KMS-11 (cell line): ENCODE data around the gene MLLT10.

ENCODE experiments used
- H2AFZ ChIP-seq: fragments of 200-600 bp; sonication (generic); 2 replicates; pipeline ENCODE4 v1.6.1; 2016; ENCODE audit warnings: antibody characterized with exemption, mixed run types, low read depth
- H3K27ac ChIP-seq: fragments of 200-600 bp; sonication (generic); 2 replicates; pipeline ENCODE4 v1.6.1; 2016; ENCODE audit warnings: mild to moderate bottlenecking, mixed run types
- H3K27me3 ChIP-seq: fragments of 200-600 bp; sonication (generic); 2 replicates; pipeline ENCODE4 v1.6.1; 2017; ENCODE audit warnings: mild to moderate bottlenecking, low read depth, mixed run types, moderate library complexity; ENCODE audit not compliant: insufficient read depth
- H3K36me3 ChIP-seq: fragments of 200-600 bp; sonication (generic); 2 replicates; pipeline ENCODE4 v1.6.1; 2017; ENCODE audit warnings: mild to moderate bottlenecking, mixed run types; ENCODE audit not compliant: insufficient read depth
- H3K4me1 ChIP-seq: fragments of 200-600 bp; sonication (generic); 2 replicates; pipeline ENCODE4 v1.6.1; 2016; ENCODE audit warnings: mild to moderate bottlenecking, low read depth, mixed run types; ENCODE audit not compliant: poor library complexity, severe bottlenecking
- H3K4me2 ChIP-seq: fragments of 200-600 bp; sonication (generic); 2 replicates; pipeline ENCODE4 v1.7.0; 2016; ENCODE audit warnings: mild to moderate bottlenecking, mixed run types
- H3K4me3 ChIP-seq: fragments of 200-600 bp; sonication (generic); IDR thresholded peaks from 2 replicates; pipeline ENCODE4 v1.6.1; 2017; ENCODE audit warnings: low read depth, low read length, mixed read lengths; ENCODE audit not compliant: insufficient read depth
- H3K79me2 ChIP-seq: fragments of 200-600 bp; sonication (generic); 2 replicates; pipeline ENCODE4 v1.6.1; 2016; ENCODE audit warnings: low read depth, mixed run types; ENCODE audit not compliant: insufficient read depth
- H3K9ac ChIP-seq: fragments of 200-600 bp; sonication (generic); 2 replicates; pipeline ENCODE4 v1.6.1; 2016; ENCODE audit warnings: mild to moderate bottlenecking, mixed run types
- H4K20me1 ChIP-seq: fragments of 200-600 bp; sonication (generic); 2 replicates; pipeline ENCODE4 v1.6.1; 2016; ENCODE audit warnings: mild to moderate bottlenecking, mixed run types; ENCODE audit not compliant: insufficient read depth
- TF ChIP-seq, protein P1 (sequence below): fragments of 200-600 bp; sonication (generic); conservative IDR thresholded peaks from 2 replicates; pipeline ENCODE4 v1.6.1; 2017; ENCODE audit warnings: low read depth, mild to moderate bottlenecking, antibody characterized with exemption, low read length, moderate library complexity, mixed read lengths

MLLT10 gene

DNA sequence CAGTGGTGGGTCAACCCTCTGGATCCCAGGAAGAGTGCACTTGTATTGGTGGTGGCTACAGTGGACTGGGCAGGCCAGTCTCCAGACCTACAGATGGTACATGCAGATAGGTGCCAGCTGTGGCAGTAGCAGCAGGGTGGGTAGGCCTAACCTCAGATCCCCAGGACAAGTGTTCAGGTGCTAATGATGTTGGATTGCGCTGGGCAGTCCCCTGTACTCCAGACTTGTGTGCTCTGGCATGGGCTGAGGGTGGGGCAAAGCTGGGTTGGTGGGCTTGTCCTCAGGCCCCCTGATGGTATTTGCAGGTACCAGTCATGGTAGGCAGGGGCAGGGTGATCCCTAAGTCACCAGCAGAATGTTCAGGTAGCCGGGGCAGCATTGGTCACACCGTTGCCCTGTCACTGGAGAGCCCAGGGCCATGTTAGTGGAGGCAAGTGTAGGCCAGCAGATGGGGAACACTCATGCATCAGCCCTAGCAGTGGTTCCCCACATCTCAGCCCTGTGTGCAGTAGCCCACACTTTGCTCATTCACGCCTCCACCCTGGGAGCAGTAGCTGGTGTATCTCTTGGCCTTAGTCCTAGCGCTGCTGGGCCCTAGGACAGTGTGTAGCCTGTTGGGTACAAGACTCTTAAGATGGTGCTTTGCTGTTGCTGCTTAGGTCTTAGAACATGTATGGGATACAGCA lies 171.3 kb downstream of the MLLT10 start:
- Histone ChIP-seq H3K27me3 (no peaks in the 10 kb centered on the region), H4K20me1 (peaks cover 4% of the 10 kb centered on the region; the same call in 1 of the 2 replicates), H3K4me2 (no peak overlapping the region), H3K4me1 (peaks cover 47% of the 10 kb centered on the region), H3K36me3 (no peaks in the 10 kb centered on the region), H3K4me3 (no peak overlapping the region), H3K27ac (no peak overlapping the region), H2AFZ (no peak overlapping the region), H3K9ac (no peak overlapping the region), H3K79me2 (peaks cover 10% of the 10 kb centered on the region; the same call in 1 of the 2 replicates)
- TF ChIP-seq, protein P1, sequence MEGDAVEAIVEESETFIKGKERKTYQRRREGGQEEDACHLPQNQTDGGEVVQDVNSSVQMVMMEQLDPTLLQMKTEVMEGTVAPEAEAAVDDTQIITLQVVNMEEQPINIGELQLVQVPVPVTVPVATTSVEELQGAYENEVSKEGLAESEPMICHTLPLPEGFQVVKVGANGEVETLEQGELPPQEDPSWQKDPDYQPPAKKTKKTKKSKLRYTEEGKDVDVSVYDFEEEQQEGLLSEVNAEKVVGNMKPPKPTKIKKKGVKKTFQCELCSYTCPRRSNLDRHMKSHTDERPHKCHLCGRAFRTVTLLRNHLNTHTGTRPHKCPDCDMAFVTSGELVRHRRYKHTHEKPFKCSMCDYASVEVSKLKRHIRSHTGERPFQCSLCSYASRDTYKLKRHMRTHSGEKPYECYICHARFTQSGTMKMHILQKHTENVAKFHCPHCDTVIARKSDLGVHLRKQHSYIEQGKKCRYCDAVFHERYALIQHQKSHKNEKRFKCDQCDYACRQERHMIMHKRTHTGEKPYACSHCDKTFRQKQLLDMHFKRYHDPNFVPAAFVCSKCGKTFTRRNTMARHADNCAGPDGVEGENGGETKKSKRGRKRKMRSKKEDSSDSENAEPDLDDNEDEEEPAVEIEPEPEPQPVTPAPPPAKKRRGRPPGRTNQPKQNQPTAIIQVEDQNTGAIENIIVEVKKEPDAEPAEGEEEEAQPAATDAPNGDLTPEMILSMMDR, result no peak

GRCh38 chr10:21705828-21706176 lies 171.8 kb downstream of the MLLT10 start:
- H3K27me3 ChIP-seq, result no peaks in the 10 kb centered on the region
- H3K4me3 ChIP-seq, result no peak overlapping the region
- peaks cover 52% of the 10 kb centered on the region for H3K4me1 ChIP-seq
- H4K20me1 ChIP-seq, result peaks cover 4% of the 10 kb centered on the region; the same call in 1 of the 2 replicates
- no peak overlapping the region for H3K9ac ChIP-seq
- no peak overlapping the region for H2AFZ ChIP-seq
- H3K27ac ChIP-seq, result no peak overlapping the region
- no peak overlapping the region for H3K4me2 ChIP-seq
- TF ChIP-seq, protein P1, result no peak
- H3K36me3 ChIP-seq, result no peaks in the 10 kb centered on the region
- H3K79me2 ChIP-seq, result peaks cover 10% of the 10 kb centered on the region; the same call in 1 of the 2 replicates

- peaks cover 4% of the 10 kb centered on the region; the same call in 1 of the 2 replicates for H4K20me1 ChIP-seq
- peaks cover 52% of the 10 kb centered on the region for H3K4me1 ChIP-seq
- H3K27me3 ChIP-seq, result no peaks in the 10 kb centered on the region
- TF ChIP-seq, protein P1, result no peak
- H3K4me2 ChIP-seq, result peak overlapping the region; percentile 0; the same call in 1 of the 2 replicates
- H3K4me3 ChIP-seq, result no peak overlapping the region
- no peaks in the 10 kb centered on the region for H3K36me3 ChIP-seq
- H3K79me2 ChIP-seq, result 0 out of 2 replicates have a peak, but pooled peaks cover 2% of the 10 kb centered on the region
- H3K27ac ChIP-seq, result no peak overlapping the region
- no peak overlapping the region for H2AFZ ChIP-seq
- H3K9ac ChIP-seq, result no peak overlapping the region
Observed at GRCh38 chr10:21707498-21707897, 173.5 kb downstream of the MLLT10 start.

DNA sequence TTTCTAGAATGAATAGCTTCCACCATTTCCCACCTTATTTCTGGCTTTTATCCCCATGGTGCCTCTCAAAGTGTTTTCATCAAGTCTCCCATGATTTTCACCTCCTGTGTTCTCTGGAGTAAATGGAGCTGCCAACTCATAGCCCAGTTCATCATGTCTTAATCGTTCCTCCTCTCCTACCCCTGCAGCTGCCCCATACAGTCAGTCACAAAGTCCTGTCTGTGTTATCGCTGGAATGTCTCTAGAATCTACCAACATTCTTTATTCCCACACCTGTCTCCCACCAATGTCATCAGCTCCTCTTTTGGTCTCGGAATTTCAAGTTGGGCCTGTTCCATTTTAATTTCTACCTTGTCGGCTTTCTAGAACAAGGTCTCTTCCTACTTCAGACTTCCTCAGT lies 178.9 kb downstream of the MLLT10 start:
- TF ChIP-seq, protein P1, result no peak
- H3K4me2 ChIP-seq, result no peak overlapping the region
- no peaks in the 10 kb centered on the region for H4K20me1 ChIP-seq
- no peaks in the 10 kb centered on the region for H3K27me3 ChIP-seq
- H3K79me2 ChIP-seq, result no peaks in the 10 kb centered on the region
- no peak overlapping the region for H3K27ac ChIP-seq
- H2AFZ ChIP-seq, result no peak overlapping the region
- H3K4me3 ChIP-seq, result no peak overlapping the region
- H3K9ac ChIP-seq, result no peak overlapping the region
- H3K36me3 ChIP-seq, result no peaks in the 10 kb centered on the region
- H3K4me1 ChIP-seq, result peaks cover 35% of the 10 kb centered on the region
